ENCODE measurements around the gene ITGB1BP2. TPM values are rescaled to one million over a fixed set of nuclear protein-coding genes. Genes with fewer than 3 reads are reported as not detected.

ITGB1BP2 gene
- total and polyA plus RNA-seq, 2 of the 8 experiments (the other 6 are each of a cell fraction or from before 2014, with no cell fraction given) = 2.9 to 5.2 TPM

DNA sequence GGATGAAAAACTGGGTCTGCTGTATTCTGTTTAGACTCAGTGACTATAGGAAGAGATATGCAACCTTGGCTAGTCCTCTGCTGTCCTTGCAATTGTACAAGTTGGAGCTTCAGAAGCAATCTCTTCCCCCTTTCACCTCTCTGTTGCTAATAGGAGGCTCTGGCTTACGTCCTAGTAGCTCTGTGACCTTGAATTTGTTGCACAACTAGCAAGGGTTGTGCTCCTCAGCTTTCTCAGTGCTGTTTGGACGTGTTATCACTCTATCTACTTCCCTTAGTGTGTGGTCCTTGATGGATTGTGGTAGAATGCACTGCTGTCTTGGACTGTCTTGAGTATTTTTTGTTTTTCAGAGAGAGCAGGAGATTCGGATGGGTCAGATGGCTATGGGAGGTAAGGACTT lies 3.4 kb upstream of the ITGB1BP2 start:
- FAIRE-seq (no peak), DNase-seq (ENCODE audit: low read depth in 1 of 2, low spot score in 2 of 2) (no peak)
- no peak overlapping the region for H2BK5ac ChIP-seq (ENCODE audit: low read depth, low read length)
- H2BK15ac ChIP-seq (ENCODE audit: low read length) = no peak overlapping the region
- no peak overlapping the region for H3K18ac ChIP-seq (ENCODE audit: extremely low read depth, low read length)
- H3K79me1 ChIP-seq (ENCODE audit: low read depth, low read length) = no peaks in the 10 kb centered on the region
- H3K4me1 ChIP-seq (replicated peaks in 1 of 4; ENCODE audit: control insufficient read depth in 3 of 4, insufficient read depth in 4 of 4, low read length in 3 of 4) = no peaks in the 10 kb centered on the region
- no peak overlapping the region for H2BK120ac ChIP-seq (replicated peaks; ENCODE audit: low read depth, low read length)
- no peaks in the 10 kb centered on the region for H3K27me3 ChIP-seq (replicated peaks in 1 of 4; ENCODE audit: control insufficient read depth in 3 of 4, extremely low read depth in 1 of 4, insufficient read depth in 3 of 4, low read length in 3 of 4)
- H2AK5ac ChIP-seq (ENCODE audit: low read depth, low read length) = no peak overlapping the region
- no peaks in the 10 kb centered on the region for H3K79me2 ChIP-seq (ENCODE audit: control insufficient read depth in 1 of 2, insufficient read depth in 2 of 2, low read length in 2 of 2)
- H3K36me3 ChIP-seq (ENCODE audit: control insufficient read depth in 2 of 4, insufficient read depth in 4 of 4, low read length in 3 of 4) = peaks cover 24 to 78% (median 58%) of the 10 kb centered on the region in 4 experiments
- H3K4ac ChIP-seq (replicated peaks; ENCODE audit: insufficient read length, low read depth, low read length) = no peak overlapping the region
- H3K14ac ChIP-seq (ENCODE audit: insufficient read length) = no peak overlapping the region
- H4K91ac ChIP-seq (replicated peaks; ENCODE audit: insufficient read length, low read length) = no peak overlapping the region
- no peak overlapping the region for H2BK20ac ChIP-seq (ENCODE audit: low read length)
- H4K5ac ChIP-seq (ENCODE audit: insufficient read length, low read depth, low read length) = no peak overlapping the region
- H3K9ac ChIP-seq (replicated peaks in 1 of 4; ENCODE audit: extremely low read depth in 1 of 4, low read depth in 3 of 4, low read length in 3 of 4) = no peak overlapping the region
- no peak overlapping the region for H3K56ac ChIP-seq (replicated peaks; ENCODE audit: insufficient read length, low read depth, low read length)
- H2BK12ac ChIP-seq (ENCODE audit: low read depth, low read length) = no peak overlapping the region
- no peak overlapping the region for H3K23ac ChIP-seq (ENCODE audit: insufficient read length)
- H2AFZ ChIP-seq (ENCODE audit: low read length) = no peak overlapping the region
- ChIA-PET POLR2A (ENCODE audit: partially characterized antibody) (interaction anchor here (0.6 to 18.0 kb wide), 5 partner anchors 8 to 192 kb away, joined by 3 to 215 read pairs (median 4); partner anchors contain the start of gene NONO), CTCF (ENCODE audit: partially characterized antibody) (no interaction called here)
- H3K4me2 ChIP-seq (ENCODE audit: insufficient read depth in 1 of 2, low read depth in 2 of 2, low read length in 2 of 2) = no peak overlapping the region
- no peak overlapping the region for H4K8ac ChIP-seq (ENCODE audit: extremely low read depth, insufficient read depth, low read length)
- H3K9me3 ChIP-seq (ENCODE audit: insufficient read depth in 2 of 2, low read depth in 1 of 2, low read length in 1 of 2) = no peaks in the 10 kb centered on the region
- TF ChIP-seq EGR1 (IDR thresholded peaks at IDR 0.05; ENCODE audit: borderline replicate concordance, low read depth, low read length) (no peak), CBX5 (IDR thresholded peaks at IDR 0.05; ENCODE audit: low read depth, low read length) (no peak), ASH2L (IDR thresholded peaks at IDR 0.05; ENCODE audit: low read length) (no peak), RFX5 (IDR thresholded peaks at IDR 0.05; ENCODE audit: borderline replicate concordance, low read depth, low read length) (no peak), JUN (IDR thresholded peaks at IDR 0.05; ENCODE audit: low read depth, low read length) (no peak), SP1 (IDR thresholded peaks at IDR 0.05; ENCODE audit: low read depth, low read length) (no peak), CBX8 (IDR thresholded peaks at IDR 0.05; ENCODE audit: borderline replicate concordance, low read depth, low read length) (no peak), POLR2A (IDR thresholded peaks at IDR 0.05; ENCODE audit: control extremely low read depth in 1 of 2, low read depth in 2 of 2, low read length in 2 of 2) (no peak), BRCA1 (IDR thresholded peaks at IDR 0.05; ENCODE audit: low read depth, low read length) (no peak), GABPA (IDR thresholded peaks at IDR 0.05; ENCODE audit: borderline replicate concordance, insufficient read depth, low read length) (no peak), CHD1 (IDR thresholded peaks at IDR 0.05; ENCODE audit: low read depth, low read length) (no peak)
- TF ChIP-seq, protein P1, sequence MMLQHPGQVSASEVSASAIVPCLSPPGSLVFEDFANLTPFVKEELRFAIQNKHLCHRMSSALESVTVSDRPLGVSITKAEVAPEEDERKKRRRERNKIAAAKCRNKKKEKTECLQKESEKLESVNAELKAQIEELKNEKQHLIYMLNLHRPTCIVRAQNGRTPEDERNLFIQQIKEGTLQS (IDR thresholded peaks at IDR 0.05; ENCODE audit: insufficient read depth, low read depth, low read length) = no peak
- TF ChIP-seq, protein P2, sequence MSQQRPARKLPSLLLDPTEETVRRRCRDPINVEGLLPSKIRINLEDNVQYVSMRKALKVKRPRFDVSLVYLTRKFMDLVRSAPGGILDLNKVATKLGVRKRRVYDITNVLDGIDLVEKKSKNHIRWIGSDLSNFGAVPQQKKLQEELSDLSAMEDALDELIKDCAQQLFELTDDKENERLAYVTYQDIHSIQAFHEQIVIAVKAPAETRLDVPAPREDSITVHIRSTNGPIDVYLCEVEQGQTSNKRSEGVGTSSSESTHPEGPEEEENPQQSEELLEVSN (IDR thresholded peaks at IDR 0.05) = no peak
- H3K4me3 ChIP-seq (ENCODE audit: extremely low read depth in 1 of 4, insufficient read depth in 2 of 4, low read depth in 3 of 4, low read length in 4 of 4) = no peak overlapping the region
- H4K20me1 ChIP-seq (replicated peaks in 1 of 2; ENCODE audit: control insufficient read depth in 1 of 2, insufficient read depth in 2 of 2, low read length in 2 of 2) = peaks cover 5 to 10% of the 10 kb centered on the region in 2 experiments
- 88% methylated on average over 3 of the region's 3 CpGs; no CpG with 5 or more reads in 1 of the 2 experiments for WGBS, 2 experiments (ENCODE audit: extremely low coverage in 1 of 2, insufficient coverage in 1 of 2, insufficient read length in 1 of 2, insufficient replicate concordance in 2 of 2, low coverage in 1 of 2, low lambda C conversion rate in 2 of 2, missing lambda C conversion rate in 1 of 2)
- no peaks in the 10 kb centered on the region for H3K23me2 ChIP-seq (ENCODE audit: low read depth, low read length)
- H3K27ac ChIP-seq (ENCODE audit: low read depth, low read length) = no peak overlapping the region
